Measurements from ENCODE around the gene ANO4. TPM values are rescaled to one million over a fixed set of nuclear protein-coding genes. Genes with fewer than 3 reads are reported as not detected.
"Not testable (repeated sequence)": the region's sequence is repeated elsewhere in the genome, so short reads cannot be mapped to it uniquely, and the experiment has no call there.

Gene ANO4
- total and polyA plus RNA-seq, 4 experiments from 2014 or later = not detected

DNA sequence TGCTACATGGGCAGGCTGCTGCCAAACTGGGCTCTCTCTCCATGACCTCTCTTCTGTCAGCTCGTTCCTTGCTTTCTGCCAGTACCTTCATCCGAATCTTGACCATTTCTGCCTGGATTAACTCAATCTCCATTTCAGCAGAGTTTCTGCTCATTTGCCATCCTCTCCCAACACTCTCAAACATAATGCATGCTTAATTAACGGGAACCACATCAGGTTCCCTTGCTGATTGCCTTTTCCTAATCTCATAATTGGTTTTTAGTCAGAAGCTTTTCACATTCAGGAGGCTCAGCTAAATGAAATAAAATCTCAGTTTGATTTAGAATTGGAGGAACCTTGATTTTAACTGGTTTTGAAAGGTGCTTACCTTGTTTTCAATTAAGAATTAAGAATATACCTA, 288.1 kb downstream of the ANO4 start:
- H3K4me3 Mint-ChIP-seq = no peak overlapping the region
- Histone ChIP-seq H3K4me1 (ENCODE audit: insufficient read depth, low read length) (no peaks in the 10 kb centered on the region), H3K27ac (ENCODE audit: low read depth, low read length) (no peak overlapping the region), H3K9me3 (ENCODE audit: control insufficient read depth in 1 of 2, low read length in 2 of 2) (no peaks in the 10 kb centered on the region), H3K4me3 (ENCODE audit: low read length in 2 of 2) (no peak overlapping the region), H3K27me3 (ENCODE audit: insufficient read depth, low read length) (no peaks in the 10 kb centered on the region), H3K36me3 (ENCODE audit: insufficient read depth, low read length) (no peaks in the 10 kb centered on the region)
- intact Hi-C loops (cut with micrococcal nuclease) = no loop called here
- H3K36me3 Mint-ChIP-seq = no peaks in the 10 kb centered on the region
- no peak overlapping the region for H3K27ac Mint-ChIP-seq
- H3K4me1 Mint-ChIP-seq = peaks cover 0 to 6% (median 5%) of the 10 kb centered on the region in 4 donors
- CTCF ChIA-PET (ENCODE audit: partially characterized antibody) = no interaction called here
- no peak for DNase-seq
- H3K9me3 Mint-ChIP-seq = peaks cover 0 to 4% (median under 1%) of the 10 kb centered on the region in 8 donors
- POLR2A ChIA-PET (ENCODE audit: partially characterized antibody) = no interaction called here
- H3K27me3 Mint-ChIP-seq = no peaks in the 10 kb centered on the region

- no peaks in the 10 kb centered on the region for H3K36me3 ChIP-seq (ENCODE audit: insufficient read depth, low read length)
Measured at GRCh38 chr12:101086490-101087135, 292.0 kb downstream of the ANO4 start.

GRCh38 chr12:101087920-101088319, 293.3 kb downstream of the ANO4 start:
- Mint-ChIP-seq H3K36me3 (no peaks in the 10 kb centered on the region), H3K27me3 (no peaks in the 10 kb centered on the region), H3K4me3 (no peak overlapping the region), H3K9me3 (peaks cover 0 to 4% (median 0%) of the 10 kb centered on the region in 8 donors), H3K27ac (no peak overlapping the region), H3K4me1 (peaks cover 0 to 2% (median 1%) of the 10 kb centered on the region in 4 donors)
- intact Hi-C loops (cut with micrococcal nuclease) = no loop called here
- POLR2A ChIA-PET (ENCODE audit: partially characterized antibody) = no interaction called here
- no peaks in the 10 kb centered on the region for H3K36me3 ChIP-seq (ENCODE audit: insufficient read depth, low read length)
- H3K9me3 ChIP-seq (ENCODE audit: control insufficient read depth in 1 of 2, low read length in 2 of 2) = no peaks in the 10 kb centered on the region
- DNase-seq = no peak
- no peaks in the 10 kb centered on the region for H3K27me3 ChIP-seq (ENCODE audit: insufficient read depth, low read length)
- CTCF ChIA-PET (ENCODE audit: partially characterized antibody) = no interaction called here
- no peak overlapping the region for H3K4me3 ChIP-seq (ENCODE audit: low read length in 2 of 2)
- no peaks in the 10 kb centered on the region for H3K4me1 ChIP-seq (ENCODE audit: insufficient read depth, low read length)
- no peak overlapping the region for H3K27ac ChIP-seq (ENCODE audit: low read depth, low read length)

More at GRCh38 chr12:101086490-101087135, 292.0 kb downstream of the ANO4 start:
- Mint-ChIP-seq H3K4me1 (peaks cover 0 to 2% (median 1%) of the 10 kb centered on the region in 4 donors), H3K27me3 (no peaks in the 10 kb centered on the region), H3K9me3 (peaks cover 0 to 7% (median 0%) of the 10 kb centered on the region in 8 donors), H3K27ac (no peak overlapping the region), H3K36me3 (no peaks in the 10 kb centered on the region), H3K4me3 (no peak overlapping the region)
- H3K27ac ChIP-seq (ENCODE audit: low read depth, low read length) = no peak overlapping the region
- no peaks in the 10 kb centered on the region for H3K27me3 ChIP-seq (ENCODE audit: insufficient read depth, low read length)
- H3K4me1 ChIP-seq (ENCODE audit: insufficient read depth, low read length) = no peaks in the 10 kb centered on the region
- CTCF ChIA-PET (ENCODE audit: partially characterized antibody) = no interaction called here
- DNase-seq = no peak
- POLR2A ChIA-PET (ENCODE audit: partially characterized antibody) = no interaction called here
- intact Hi-C loops (cut with micrococcal nuclease) = no loop called here
- H3K4me3 ChIP-seq (ENCODE audit: low read length in 2 of 2) = no peak overlapping the region
- H3K9me3 ChIP-seq (ENCODE audit: control insufficient read depth in 1 of 2, low read length in 2 of 2) = no peaks in the 10 kb centered on the region

DNA sequence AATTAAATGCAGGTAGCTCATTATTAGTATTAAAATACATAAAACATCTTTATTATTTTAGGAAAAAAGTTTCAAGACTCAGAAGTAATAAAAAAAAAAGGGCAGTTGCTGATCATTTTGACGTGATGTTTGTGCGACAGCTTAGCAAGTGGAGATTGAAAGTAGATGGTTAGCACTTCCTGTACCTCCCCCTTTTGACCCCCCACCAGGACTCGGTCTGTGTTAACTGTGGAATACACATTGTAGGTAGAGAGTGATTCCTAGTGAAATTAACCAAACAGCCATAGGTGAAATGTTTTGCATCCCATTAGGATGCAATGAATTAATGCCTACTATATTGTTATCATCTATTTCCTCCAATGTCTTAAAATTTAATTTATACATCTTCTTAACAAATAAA, 294.7 kb downstream of the ANO4 start:
- no peak overlapping the region for H3K4me3 ChIP-seq (ENCODE audit: low read length in 2 of 2)
- H3K27me3 Mint-ChIP-seq = no peaks in the 10 kb centered on the region
- intact Hi-C loops (cut with micrococcal nuclease) = no loop called here
- ChIA-PET CTCF (ENCODE audit: partially characterized antibody) (no interaction called here), POLR2A (ENCODE audit: partially characterized antibody) (no interaction called here)
- no peaks in the 10 kb centered on the region for H3K36me3 ChIP-seq (ENCODE audit: insufficient read depth, low read length)
- H3K36me3 Mint-ChIP-seq = no peaks in the 10 kb centered on the region
- no peaks in the 10 kb centered on the region for H3K27me3 ChIP-seq (ENCODE audit: insufficient read depth, low read length)
- no peak overlapping the region for H3K27ac Mint-ChIP-seq
- H3K9me3 ChIP-seq (ENCODE audit: control insufficient read depth in 1 of 2, low read length in 2 of 2) = no peaks in the 10 kb centered on the region
- DNase-seq = no peak
- peaks cover 0 to 4% (median 0%) of the 10 kb centered on the region in 8 donors for H3K9me3 Mint-ChIP-seq
- H3K4me1 Mint-ChIP-seq = peaks cover 0 to 2% (median 1%) of the 10 kb centered on the region in 4 donors
- no peak overlapping the region for H3K27ac ChIP-seq (ENCODE audit: low read depth, low read length)
- H3K4me3 Mint-ChIP-seq = no peak overlapping the region
- H3K4me1 ChIP-seq (ENCODE audit: insufficient read depth, low read length) = no peaks in the 10 kb centered on the region

GRCh38 chr12:101090222-101090621, 295.6 kb downstream of the ANO4 start:
- H3K4me3 ChIP-seq (ENCODE audit: low read length in 2 of 2); intact Hi-C loops (cut with micrococcal nuclease); CTCF ChIA-PET (ENCODE audit: partially characterized antibody); H3K27ac Mint-ChIP-seq; DNase-seq; H3K27ac ChIP-seq (ENCODE audit: low read depth, low read length); H3K36me3 Mint-ChIP-seq; H3K9me3 Mint-ChIP-seq; H3K27me3 Mint-ChIP-seq; H3K4me3 Mint-ChIP-seq; POLR2A ChIA-PET (ENCODE audit: partially characterized antibody); H3K4me1 ChIP-seq (ENCODE audit: insufficient read depth, low read length); H3K4me1 Mint-ChIP-seq; H3K27me3 ChIP-seq (ENCODE audit: insufficient read depth, low read length); H3K9me3 ChIP-seq (ENCODE audit: control insufficient read depth in 1 of 2, low read length in 2 of 2); H3K36me3 ChIP-seq (ENCODE audit: insufficient read depth, low read length): not testable (repeated sequence)

DNA sequence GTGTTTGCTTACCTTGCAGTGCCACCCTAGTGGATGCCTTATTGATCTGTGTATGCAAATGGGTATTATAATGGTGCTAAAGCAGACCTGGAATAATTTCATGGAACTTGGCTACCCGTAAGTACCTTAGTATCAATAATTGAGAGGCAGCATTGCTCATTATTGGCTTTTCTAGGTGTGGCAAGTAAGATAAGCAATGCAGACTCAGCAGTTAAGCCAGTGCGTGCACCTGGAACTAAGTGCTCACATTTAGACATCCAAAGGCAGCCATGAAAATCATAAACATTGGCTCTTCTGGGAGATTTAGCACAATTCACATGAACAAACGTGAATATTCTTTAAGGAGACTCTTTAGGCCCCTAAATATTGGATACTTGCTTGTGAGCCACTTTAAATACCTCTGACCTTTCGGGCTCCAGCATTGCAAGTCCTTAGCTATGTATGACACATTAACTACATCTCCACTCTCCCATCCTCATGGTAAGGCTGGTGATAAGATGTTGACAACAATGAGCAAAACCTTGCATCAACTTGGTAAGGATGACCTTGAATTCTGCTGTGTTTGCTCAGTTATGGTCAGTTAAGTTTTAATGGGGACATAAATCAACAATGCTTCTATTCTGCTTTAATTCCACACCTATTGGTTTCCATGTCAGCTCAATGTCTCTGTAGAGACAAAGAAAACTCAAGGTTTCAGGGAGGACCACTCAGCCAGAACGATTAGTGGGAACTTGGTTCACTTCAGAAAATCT, 303.4 kb downstream of the ANO4 start:
- CTCF ChIA-PET (ENCODE audit: partially characterized antibody) = no interaction called here
- Mint-ChIP-seq H3K36me3 (no peaks in the 10 kb centered on the region), H3K27ac (no peak overlapping the region), H3K4me3 (no peak overlapping the region), H3K27me3 (no peaks in the 10 kb centered on the region), H3K4me1 (no peaks in the 10 kb centered on the region), H3K9me3 (no peaks in the 10 kb centered on the region)
- H3K4me3 ChIP-seq (ENCODE audit: low read length in 2 of 2) = no peak overlapping the region
- no peak overlapping the region for H3K27ac ChIP-seq (ENCODE audit: low read depth, low read length)
- no peaks in the 10 kb centered on the region for H3K36me3 ChIP-seq (ENCODE audit: insufficient read depth, low read length)
- POLR2A ChIA-PET (ENCODE audit: partially characterized antibody) = no interaction called here
- intact Hi-C loops (cut with micrococcal nuclease) = no loop called here
- H3K9me3 ChIP-seq (ENCODE audit: control insufficient read depth in 1 of 2, low read length in 2 of 2) = no peaks in the 10 kb centered on the region
- H3K4me1 ChIP-seq (ENCODE audit: insufficient read depth, low read length) = no peaks in the 10 kb centered on the region
- DNase-seq = no peak
- no peaks in the 10 kb centered on the region for H3K27me3 ChIP-seq (ENCODE audit: insufficient read depth, low read length)

DNA sequence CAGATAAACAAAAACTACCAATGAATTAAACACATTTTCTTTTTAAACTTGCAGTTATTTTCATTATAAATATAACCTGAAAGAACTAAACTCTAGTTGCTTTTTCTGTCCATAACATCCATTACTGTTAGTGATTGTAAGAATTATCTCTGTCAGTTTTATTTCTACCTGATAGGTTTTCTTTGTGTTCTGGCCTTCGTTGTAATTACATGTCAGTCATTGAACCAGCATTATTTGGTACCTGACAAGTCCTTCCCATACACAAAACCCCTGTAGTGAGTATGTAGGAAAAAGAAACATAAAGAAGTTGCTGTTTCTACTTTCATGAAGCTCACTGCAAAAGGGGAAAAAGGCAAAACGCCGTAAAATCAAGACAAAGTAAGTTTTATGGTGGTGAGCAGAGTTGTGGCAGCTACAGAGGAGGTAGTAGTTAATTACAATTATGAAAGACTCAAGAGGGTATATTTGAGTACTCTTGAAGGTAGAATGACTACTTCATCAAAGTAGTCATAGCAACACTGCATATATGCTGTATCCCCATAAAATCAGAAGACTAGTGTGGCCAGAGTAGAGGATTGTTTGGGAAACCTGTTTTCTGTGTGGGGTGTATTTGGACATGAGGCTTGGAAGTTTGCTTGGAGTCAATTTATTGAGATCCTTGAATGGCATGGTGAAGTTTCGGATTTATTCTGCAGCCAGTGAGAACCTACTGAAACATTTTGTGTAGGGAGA, 312.6 kb downstream of the ANO4 start:
- H3K36me3 ChIP-seq (ENCODE audit: insufficient read depth, low read length) = no peaks in the 10 kb centered on the region
- Mint-ChIP-seq H3K36me3 (no peaks in the 10 kb centered on the region), H3K27me3 (peaks cover 0 to 6% of the 10 kb centered on the region in 2 donors), H3K4me3 (no peak overlapping the region), H3K9me3 (peaks cover 0 to 12% (median 4%) of the 10 kb centered on the region in 8 donors), H3K27ac (no peak overlapping the region), H3K4me1 (no peaks in the 10 kb centered on the region)
- no peaks in the 10 kb centered on the region for H3K9me3 ChIP-seq (ENCODE audit: control insufficient read depth in 1 of 2, low read length in 2 of 2)
- POLR2A ChIA-PET (ENCODE audit: partially characterized antibody) = no interaction called here
- DNase-seq = no peak
- no peaks in the 10 kb centered on the region for H3K27me3 ChIP-seq (ENCODE audit: insufficient read depth, low read length)
- H3K4me3 ChIP-seq (ENCODE audit: low read length in 2 of 2) = no peak overlapping the region
- H3K4me1 ChIP-seq (ENCODE audit: insufficient read depth, low read length) = no peaks in the 10 kb centered on the region
- no peak overlapping the region for H3K27ac ChIP-seq (ENCODE audit: low read depth, low read length)
- CTCF ChIA-PET (ENCODE audit: partially characterized antibody) = no interaction called here
- intact Hi-C loops (cut with micrococcal nuclease) = no loop called here

Measured in CD4-positive, alpha-beta memory T cell (primary cell).